AG04450 (cell line): ENCODE results near the gene KCP. TPM values are rescaled to one million over a fixed set of nuclear protein-coding genes. Genes with fewer than 3 reads are reported as not detected.
A peak's percentile ranks its signal among the peaks of the same experiment; 100 is the strongest.

Experiments used
- CTCF ChIA-PET: fragments of 300-600, 350-600 bp; formaldehyde crosslinking; extraction: SDS; loops from one replicate; lab custom pipeline; 2022; ENCODE audit warnings: antibody characterized with exemption, inconsistent platforms; lab: Charles Lee
- POLR2A ChIA-PET: fragments of 350-600 bp; formaldehyde crosslinking; extraction: SDS; loops from one replicate; lab custom pipeline; 2021; ENCODE audit warnings: antibody characterized with exemption, inconsistent platforms; lab: Yijun Ruan, JAX
- DNase-seq: peaks from one replicate; pipeline ENCODE4 v3.0.0-alpha.2; 2011; ENCODE audit warnings: low read depth, low spot score
- H3K27ac ChIP-seq: one replicate; pipeline ENCODE4 v1.5.1; 2012; ENCODE audit warnings: low read depth, low read length, control low read depth
- H3K27me3 ChIP-seq: one replicate; pipeline ENCODE4 v1.6.0; 2012; ENCODE audit warnings: low read length; ENCODE audit not compliant: control insufficient read depth, insufficient read depth
- H3K4me3 ChIP-seq: 2 replicates; pipeline ENCODE4 v1.5.1; 2011; ENCODE audit warnings: mild to moderate bottlenecking, low read depth, low read length, control low read depth
- H3K9me3 ChIP-seq: 2 replicates; pipeline ENCODE4 v1.5.1; 2012; ENCODE audit warnings: low read length; ENCODE audit not compliant: control insufficient read depth, insufficient read depth
- polyA plus RNA-seq: library from polyadenylated mRNA; depleted of rRNA; stranded (reverse); fragments of >200 nt; gene quantifications from 2 replicates; pipeline ENCODE4 v1.2.3, GENCODE V29; 2011
- TF ChIP-seq, protein P1 (sequence below): IDR thresholded peaks from 2 replicates; pipeline ENCODE4 v1.5.1; 2011; ENCODE audit warnings: low read depth, low read length, control low read depth, inconsistent platforms

Gene KCP
- polyA plus RNA-seq, 1 experiment, result 0.04 TPM

DNA sequence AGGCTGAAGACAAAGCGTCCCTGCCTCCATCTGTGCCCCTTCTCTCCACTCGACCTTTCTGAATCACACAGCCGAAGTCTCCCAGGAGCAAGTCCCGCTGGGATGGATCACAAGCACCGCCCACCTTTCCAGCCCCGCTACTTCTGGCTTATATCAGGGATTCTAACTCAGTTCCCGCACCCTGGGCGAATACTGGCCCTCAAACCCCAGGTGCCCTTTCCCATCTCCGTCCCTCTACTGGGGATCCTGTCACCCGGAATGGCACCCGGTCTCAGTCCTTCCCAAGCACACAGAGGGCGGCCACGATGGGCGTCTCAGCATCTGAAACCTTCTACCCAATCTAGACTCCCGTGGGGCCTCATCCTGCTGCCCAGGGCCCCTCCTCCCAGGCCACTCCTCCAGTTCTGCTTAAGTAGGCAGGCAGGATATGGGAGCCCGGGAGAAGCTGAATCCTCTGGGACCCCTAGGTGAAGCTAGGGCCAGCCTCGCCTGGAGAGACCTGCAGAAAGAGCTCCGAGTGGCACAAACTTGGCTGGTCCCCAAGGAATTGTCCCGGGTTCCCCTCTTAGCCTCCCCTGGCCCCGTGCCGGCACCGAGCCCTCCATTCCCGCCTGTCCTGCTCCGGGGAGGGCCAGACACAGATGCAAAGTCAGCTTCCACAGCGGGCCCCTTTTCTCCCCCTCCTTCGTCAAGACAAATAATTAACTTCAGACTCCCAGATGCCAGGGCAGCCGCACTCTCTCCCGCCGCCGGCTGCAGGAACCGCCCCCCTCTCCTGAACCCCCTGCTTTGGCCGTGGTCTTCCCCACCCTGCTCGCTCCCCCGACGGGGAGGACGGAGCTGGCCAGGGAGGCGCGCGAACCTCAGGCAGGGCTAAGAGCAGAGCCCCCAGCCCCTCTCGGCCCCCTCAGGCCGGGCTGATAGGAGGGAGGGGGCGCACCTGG lies 612 bp downstream of the KCP start:
- DNase-seq, result peak; percentile 10
- peaks cover 51% of the 10 kb centered on the region for H3K27me3 ChIP-seq
- ChIA-PET POLR2A (no interaction called here), CTCF (interaction anchor here (0.7 to 2.3 kb wide), 3 partner anchors 26 to 182 kb away, joined by 3 to 13 read pairs (median 3); no protein-coding TSS in a partner anchor)
- TF ChIP-seq, protein P1, sequence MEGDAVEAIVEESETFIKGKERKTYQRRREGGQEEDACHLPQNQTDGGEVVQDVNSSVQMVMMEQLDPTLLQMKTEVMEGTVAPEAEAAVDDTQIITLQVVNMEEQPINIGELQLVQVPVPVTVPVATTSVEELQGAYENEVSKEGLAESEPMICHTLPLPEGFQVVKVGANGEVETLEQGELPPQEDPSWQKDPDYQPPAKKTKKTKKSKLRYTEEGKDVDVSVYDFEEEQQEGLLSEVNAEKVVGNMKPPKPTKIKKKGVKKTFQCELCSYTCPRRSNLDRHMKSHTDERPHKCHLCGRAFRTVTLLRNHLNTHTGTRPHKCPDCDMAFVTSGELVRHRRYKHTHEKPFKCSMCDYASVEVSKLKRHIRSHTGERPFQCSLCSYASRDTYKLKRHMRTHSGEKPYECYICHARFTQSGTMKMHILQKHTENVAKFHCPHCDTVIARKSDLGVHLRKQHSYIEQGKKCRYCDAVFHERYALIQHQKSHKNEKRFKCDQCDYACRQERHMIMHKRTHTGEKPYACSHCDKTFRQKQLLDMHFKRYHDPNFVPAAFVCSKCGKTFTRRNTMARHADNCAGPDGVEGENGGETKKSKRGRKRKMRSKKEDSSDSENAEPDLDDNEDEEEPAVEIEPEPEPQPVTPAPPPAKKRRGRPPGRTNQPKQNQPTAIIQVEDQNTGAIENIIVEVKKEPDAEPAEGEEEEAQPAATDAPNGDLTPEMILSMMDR, result no peak
- H3K27ac ChIP-seq, result no peak overlapping the region
- no peaks in the 10 kb centered on the region; the same call in 1 of the 2 replicates for H3K9me3 ChIP-seq
- H3K4me3 ChIP-seq, result peak overlapping the region; percentile 59

DNA sequence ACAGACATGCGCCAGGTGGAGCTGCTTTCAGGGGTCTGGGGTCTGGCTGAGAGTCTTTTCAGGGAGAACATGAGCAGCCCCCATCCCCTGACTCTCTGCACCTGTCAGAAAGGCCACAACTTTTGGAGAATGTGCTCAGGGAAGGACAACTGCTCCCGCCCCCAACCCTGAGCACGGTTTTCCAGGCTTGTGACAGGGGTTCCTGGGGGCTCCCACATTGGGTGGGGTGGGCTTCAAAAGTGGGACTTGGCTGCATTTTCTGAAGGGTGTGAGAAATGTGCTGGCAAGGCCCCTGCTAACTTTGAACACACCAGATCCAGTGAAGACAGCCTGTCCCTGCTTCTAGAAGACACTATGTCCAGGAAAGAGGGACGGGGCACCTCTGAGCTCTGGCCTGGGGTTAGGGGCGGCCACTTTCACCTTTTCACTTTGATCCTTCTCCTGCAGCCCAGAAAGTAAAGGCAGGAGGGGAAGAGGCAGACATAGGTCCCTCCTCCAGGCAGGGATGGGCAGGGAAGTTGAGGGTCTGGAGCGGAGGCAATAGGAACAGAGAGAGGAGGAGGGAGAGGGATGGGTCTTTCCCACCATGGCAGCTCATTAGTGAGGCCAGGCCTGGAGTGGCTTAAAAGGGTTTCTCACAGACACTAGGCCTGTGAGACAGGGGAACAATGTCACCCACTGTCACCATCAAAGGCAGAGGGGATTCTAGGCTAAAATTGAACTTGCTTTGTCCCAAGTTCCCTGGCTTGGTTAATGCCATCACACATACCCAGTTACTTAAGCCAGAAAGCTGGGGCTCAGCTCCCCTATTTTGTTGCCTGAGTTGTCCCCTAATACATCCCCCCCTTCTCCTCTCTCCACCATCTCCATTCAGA lies 1.5 kb downstream of the KCP start:
- ChIA-PET CTCF (interaction anchor here (1.0 to 2.3 kb wide), 2 partner anchors 26 to 183 kb away, joined by 3 to 13 read pairs; no protein-coding TSS in a partner anchor), POLR2A (no interaction called here)
- TF ChIP-seq, protein P1, result no peak
- Histone ChIP-seq H3K27me3 (peaks cover 42% of the 10 kb centered on the region), H3K4me3 (peak overlapping the region; percentile 59), H3K27ac (no peak overlapping the region), H3K9me3 (no peaks in the 10 kb centered on the region; the same call in 1 of the 2 replicates)
- no peak for DNase-seq

DNA sequence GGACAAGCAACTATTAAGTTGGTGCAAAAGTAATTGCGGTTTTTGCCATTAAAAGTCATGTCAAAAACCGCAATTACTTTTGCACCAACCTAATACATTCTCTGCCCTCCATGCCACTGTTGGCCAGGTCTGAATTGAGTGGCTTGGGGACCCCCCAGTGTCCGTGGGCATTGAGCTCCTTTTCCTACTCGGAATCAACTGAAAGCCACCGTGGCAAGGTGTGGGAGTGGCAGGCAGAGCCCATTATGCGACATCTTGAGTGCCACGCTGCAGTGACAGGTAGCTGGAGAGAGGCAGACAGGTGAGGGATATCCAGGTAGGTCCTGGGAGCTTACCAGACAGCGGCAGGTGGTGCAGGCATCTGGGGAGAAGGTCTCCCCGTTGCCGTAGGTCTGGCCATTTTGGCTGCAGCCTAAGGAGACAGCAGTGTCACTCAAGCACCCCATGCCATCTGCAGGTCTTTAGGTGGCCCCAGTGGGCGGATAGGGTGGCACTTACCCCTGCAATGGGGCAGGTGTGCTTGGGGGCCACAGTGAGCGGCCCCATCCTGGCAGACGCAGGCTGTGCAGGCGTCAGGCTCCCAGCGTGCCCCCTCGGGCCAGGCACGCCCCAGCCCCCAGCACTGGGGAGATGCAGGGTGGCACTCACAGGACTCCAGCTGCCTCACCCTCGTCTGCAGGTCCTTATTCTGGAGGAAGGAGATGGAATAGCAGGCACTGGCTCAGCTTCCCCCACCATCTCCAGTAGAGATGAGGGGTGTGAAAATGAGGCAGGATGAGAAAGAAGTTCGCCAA lies 3.5 kb downstream of the KCP start:
- no peak overlapping the region for H3K27ac ChIP-seq
- H3K27me3 ChIP-seq, result peaks cover 37% of the 10 kb centered on the region
- DNase-seq, result no peak
- ChIA-PET CTCF (interaction anchor here (1.1 kb wide), 1 partner anchor 185 kb away, joined by 4 read pairs; no protein-coding TSS in a partner anchor), POLR2A (no interaction called here)
- no peaks in the 10 kb centered on the region; the same call in 1 of the 2 replicates for H3K9me3 ChIP-seq
- no peak overlapping the region for H3K4me3 ChIP-seq
- TF ChIP-seq, protein P1, result no peak

DNA sequence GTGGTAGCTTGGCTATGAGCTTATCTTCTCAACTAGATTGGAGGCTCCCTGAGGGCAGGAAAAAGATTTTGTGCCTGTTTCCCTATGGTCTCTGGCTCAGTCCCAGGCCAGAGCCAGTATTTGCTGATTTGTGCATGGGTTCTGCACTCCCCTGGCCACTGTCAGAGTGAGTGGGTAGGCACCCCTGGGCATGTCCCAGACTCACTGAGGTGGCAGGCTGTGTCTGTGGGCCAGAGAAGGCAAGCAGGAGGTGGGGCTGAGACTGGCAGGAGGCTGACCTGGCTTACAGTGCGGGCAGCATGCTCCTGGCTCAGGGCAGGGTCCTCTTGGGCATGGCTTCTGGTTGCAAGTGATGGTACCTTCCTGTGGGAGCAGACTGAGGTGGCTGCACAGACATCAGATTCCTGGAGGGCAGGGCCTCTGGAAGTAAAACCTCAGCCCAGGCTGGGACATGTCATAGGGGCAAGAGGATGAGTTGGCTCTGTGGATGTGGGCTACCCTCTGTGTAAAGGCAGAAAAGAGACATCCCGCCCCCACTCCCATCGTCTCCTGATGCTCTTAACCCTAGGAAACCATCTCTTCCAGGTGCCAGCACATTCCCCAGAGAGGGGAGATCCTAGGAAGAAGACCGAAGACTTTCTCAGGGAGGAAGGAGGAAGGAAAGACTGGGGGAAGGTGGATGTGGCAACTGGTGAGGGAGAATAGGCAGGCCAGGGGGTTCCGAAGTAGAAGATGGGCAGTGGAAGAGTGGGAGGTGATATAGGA lies 4.3 kb downstream of the KCP start:
- ChIA-PET POLR2A (no interaction called here), CTCF (interaction anchor here (1.1 kb wide), 1 partner anchor 186 kb away, joined by 4 read pairs; no protein-coding TSS in a partner anchor)
- Histone ChIP-seq H3K9me3 (no peaks in the 10 kb centered on the region; the same call in 1 of the 2 replicates), H3K27me3 (peaks cover 30% of the 10 kb centered on the region), H3K27ac (no peak overlapping the region), H3K4me3 (no peak overlapping the region)
- no peak for DNase-seq
- TF ChIP-seq, protein P1, result no peak
